Fibroblast of lung (primary cell): ENCODE results near the gene PSD2. TPM values are rescaled to one million over a fixed set of nuclear protein-coding genes. Genes with fewer than 3 reads are reported as not detected.

Source experiments
- DNase-seq, 2 donors: peaks; one replicate each; pipeline versions ENCODE4 v3.0.0 to v3.0.0-alpha.2; 2010; ENCODE audit warnings: low read depth in 2 of 2
- H2AFZ ChIP-seq: 2 replicates; pipeline ENCODE4 v1.5.1; 2012; ENCODE audit warnings: low read length, control low read depth, inconsistent platforms
- H3K27ac ChIP-seq: 2 replicates; pipeline ENCODE4 v1.5.1; 2011; ENCODE audit warnings: low read length, control low read depth; ENCODE audit not compliant: insufficient read depth
- H3K27me3 ChIP-seq: 2 replicates; pipeline ENCODE4 v1.5.1; 2011; ENCODE audit warnings: mild to moderate bottlenecking, low read length; ENCODE audit not compliant: control insufficient read depth, insufficient read depth
- H3K36me3 ChIP-seq: 2 replicates; pipeline ENCODE4 v1.5.1; 2011; ENCODE audit warnings: low read length; ENCODE audit not compliant: control insufficient read depth, insufficient read depth
- H3K4me1 ChIP-seq: 2 replicates; pipeline ENCODE4 v1.5.1; 2011; ENCODE audit warnings: low read length; ENCODE audit not compliant: control insufficient read depth, insufficient read depth; ENCODE audit errors: extremely low read depth
- H3K4me2 ChIP-seq: 2 replicates; pipeline ENCODE4 v1.5.1; 2011; ENCODE audit warnings: low read length, control low read depth; ENCODE audit not compliant: insufficient read depth; ENCODE audit errors: extremely low read depth
- H3K4me3 ChIP-seq, 4 experiments: fragments of 200-600 bp in 1 of 4; sonication (generic) in 1 of 4; replicated peaks in 1 of 4; 2 replicates each; pipeline ENCODE4 v1.5.1; 2011 to 2016; ENCODE audit warnings: low read length in 4 of 4, low read depth in 3 of 4, mild to moderate bottlenecking in 3 of 4, control low read depth in 2 of 4, inconsistent platforms in 1 of 4, mixed read lengths in 1 of 4; ENCODE audit not compliant: insufficient read depth in 1 of 4; ENCODE audit errors: control extremely low read depth in 1 of 4
- H3K79me2 ChIP-seq: 2 replicates; pipeline ENCODE4 v1.5.1; 2012; ENCODE audit warnings: mild to moderate bottlenecking, low read length, inconsistent platforms; ENCODE audit not compliant: control insufficient read depth, insufficient read depth
- H3K9ac ChIP-seq: 2 replicates; pipeline ENCODE4 v1.5.1; 2011; ENCODE audit warnings: mild to moderate bottlenecking, low read length, control low read depth; ENCODE audit not compliant: insufficient read depth
- H3K9me3 ChIP-seq: 2 replicates; pipeline ENCODE4 v1.5.1; 2012; ENCODE audit warnings: low read depth, low read length; ENCODE audit not compliant: control insufficient read depth, insufficient read depth
- H4K20me1 ChIP-seq: 2 replicates; pipeline ENCODE4 v1.5.1; 2011; ENCODE audit warnings: low read length; ENCODE audit not compliant: control insufficient read depth, insufficient read depth; ENCODE audit errors: extremely low read depth
- CTCF ChIP-seq, 2 donors: IDR thresholded peaks in 1 of 2; conservative IDR thresholded peaks in 1 of 2; 1 replicate in 1 of 2; 2 replicates in 1 of 2; pipeline ENCODE4 v1.5.1; 2011 to 2012; ENCODE audit warnings: low read length in 2 of 2, control low read depth in 1 of 2, inconsistent platforms in 1 of 2, low read depth in 1 of 2, mild to moderate bottlenecking in 1 of 2
- EZH2 ChIP-seq: IDR thresholded peaks from 2 replicates; pipeline ENCODE4 v1.5.1; 2012; ENCODE audit warnings: low read length, control low read depth, mild to moderate bottlenecking; ENCODE audit errors: missing control alignments
- polyA plus RNA-seq, 2 donors: library from polyadenylated mRNA; depleted of rRNA in 1 of 2; stranded (reverse) in 1 of 2; unstranded in 1 of 2; fragments of >200 nt; gene quantifications; 2 replicates each; pipeline ENCODE4 v1.2.1, GENCODE V29; 2011 to 2012; ENCODE audit warnings: missing spikeins in 1 of 2
- total RNA-seq: library from RNA; depleted of rRNA; stranded (reverse); fragments of >200 nt; gene quantifications from 2 replicates; pipeline ENCODE4 v1.2.1, GENCODE V29; 2014

The PSD2 gene
- total and polyA plus RNA-seq, 2 donors (not counting 1 experiment from before 2014, with no cell fraction given): 0.05 to 0.17 TPM

GRCh38 chr5:139884144-139884543 lies 88.5 kb downstream of the PSD2 start:
- Histone ChIP-seq H3K9ac (no peak overlapping the region), H3K9me3 (no peaks in the 10 kb centered on the region), H3K4me1 (no peaks in the 10 kb centered on the region), H3K79me2 (no peaks in the 10 kb centered on the region), H3K4me3 (no peak overlapping the region), H3K4me2 (no peak overlapping the region), H3K36me3 (no peaks in the 10 kb centered on the region), H2AFZ (no peak overlapping the region), H3K27me3 (peaks cover 13% of the 10 kb centered on the region), H3K27ac (no peak overlapping the region), H4K20me1 (no peaks in the 10 kb centered on the region)
- DNase-seq: no peak
- no peak for TF ChIP-seq EZH2
- no peak for TF ChIP-seq CTCF (conservative IDR thresholded peaks at IDR 0.05 in 1 of 2, IDR thresholded peaks at IDR 0.05 in 1 of 2; ENCODE audit: low read depth in 1 of 2, low read length in 2 of 2)

DNA sequence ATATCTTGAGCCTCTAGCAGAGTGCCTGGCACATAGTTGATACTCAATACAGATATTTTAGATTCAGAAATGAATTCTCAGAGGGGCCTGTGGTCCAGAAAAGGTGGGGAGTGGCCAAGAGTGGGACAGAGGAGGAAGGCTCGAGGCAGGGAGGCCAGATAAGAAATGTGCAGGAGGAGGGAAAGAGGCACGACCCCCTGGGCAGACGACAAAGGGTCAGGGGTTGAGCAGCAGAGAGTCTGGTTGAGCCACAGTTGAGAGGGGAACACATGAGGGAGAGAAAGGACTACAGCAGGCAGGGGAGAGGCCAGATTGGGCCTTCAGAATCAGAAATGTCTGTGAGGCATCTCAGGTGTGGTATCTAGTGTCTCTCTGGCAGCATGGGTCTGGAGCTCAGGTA lies 89.1 kb downstream of the PSD2 start:
- DNase-seq: no peak
- peaks cover 15% of the 10 kb centered on the region for H3K27me3 ChIP-seq

DNA sequence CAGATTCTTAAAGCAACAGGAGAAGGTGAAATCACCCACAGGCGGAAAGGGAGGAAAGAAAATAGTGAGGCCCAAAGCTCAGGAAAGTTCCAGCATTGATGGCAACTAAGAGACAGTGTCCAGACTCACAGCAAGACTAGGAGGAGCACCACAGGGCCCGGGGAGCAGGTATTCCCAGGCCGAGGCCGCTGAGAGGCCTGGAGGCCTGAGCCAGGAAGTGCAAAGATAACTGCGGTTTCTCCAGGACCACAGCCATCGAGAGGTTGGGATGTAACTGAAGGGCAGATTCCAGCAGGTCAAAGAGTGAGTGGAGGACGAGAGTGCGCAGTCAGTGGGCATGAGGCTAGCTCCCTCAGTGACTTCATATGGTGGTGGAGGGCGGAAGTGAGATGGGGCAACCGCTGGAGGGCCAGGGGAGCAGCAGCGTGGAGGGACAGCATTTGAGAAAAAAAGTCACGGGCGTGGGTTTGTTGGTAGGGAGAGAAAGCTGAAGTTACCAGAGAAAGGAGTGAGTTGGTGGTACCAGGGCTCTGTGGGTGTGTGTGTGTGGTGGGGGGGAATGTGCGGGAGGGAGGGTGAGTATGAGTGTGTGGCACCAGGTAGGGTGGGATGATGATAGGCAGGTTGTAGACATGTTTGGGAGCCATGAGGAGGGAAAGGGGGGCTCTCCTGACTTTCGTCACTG lies 89.7 kb downstream of the PSD2 start:
- Histone ChIP-seq H3K79me2 (no peaks in the 10 kb centered on the region), H3K4me1 (no peaks in the 10 kb centered on the region), H3K36me3 (no peaks in the 10 kb centered on the region), H3K9ac (no peak overlapping the region), H3K4me3 (no peak overlapping the region), H3K4me2 (no peak overlapping the region), H4K20me1 (no peaks in the 10 kb centered on the region), H3K27ac (no peak overlapping the region), H3K9me3 (no peaks in the 10 kb centered on the region), H2AFZ (no peak overlapping the region), H3K27me3 (peaks cover 14% of the 10 kb centered on the region)
- TF ChIP-seq EZH2 (no peak), CTCF (conservative IDR thresholded peaks at IDR 0.05 in 1 of 2, IDR thresholded peaks at IDR 0.05 in 1 of 2; ENCODE audit: low read depth in 1 of 2, low read length in 2 of 2) (no peak)
- no peak for DNase-seq

More for the DNA sequence above, 89.1 kb downstream of the PSD2 start:
- no peaks in the 10 kb centered on the region for H3K79me2 ChIP-seq
- no peak overlapping the region for H3K27ac ChIP-seq
- H4K20me1 ChIP-seq: no peaks in the 10 kb centered on the region
- H3K9me3 ChIP-seq: no peaks in the 10 kb centered on the region
- H3K36me3 ChIP-seq: no peaks in the 10 kb centered on the region
- no peak overlapping the region for H3K4me2 ChIP-seq
- no peak overlapping the region for H2AFZ ChIP-seq
- H3K4me3 ChIP-seq: no peak overlapping the region
- H3K9ac ChIP-seq: no peak overlapping the region
- TF ChIP-seq EZH2 (no peak), CTCF (conservative IDR thresholded peaks at IDR 0.05 in 1 of 2, IDR thresholded peaks at IDR 0.05 in 1 of 2; ENCODE audit: low read depth in 1 of 2, low read length in 2 of 2) (no peak)
- H3K4me1 ChIP-seq: no peaks in the 10 kb centered on the region
